Testis (tissue), 3 donors: ENCODE measurements around the gene IL18RAP. TPM values are rescaled to one million over a fixed set of nuclear protein-coding genes. Genes with fewer than 3 reads are reported as not detected.

Experiments used
- DNase-seq: peaks from one replicate; pipeline ENCODE4 v3.0.0-alpha.2; 2019
- H3K27ac ChIP-seq, 2 donors: fragments of 200-600 bp; sonication (generic); one replicate each; pipeline ENCODE4 v1.5.1; 2019
- H3K27me3 ChIP-seq: fragments of 200-600 bp; sonication (generic); one replicate; pipeline ENCODE4 v1.5.1; 2019
- H3K36me3 ChIP-seq: fragments of 200-600 bp; sonication (generic); one replicate; pipeline ENCODE4 v1.5.1; 2017; ENCODE audit warnings: low read depth; ENCODE audit errors: missing control alignments
- H3K4me1 ChIP-seq: fragments of 200-600 bp; sonication (generic); one replicate; pipeline ENCODE4 v1.5.1; 2019
- H3K4me3 ChIP-seq, 2 donors: fragments of 200-600 bp; sonication (generic); one replicate each; pipeline ENCODE4 v1.5.1; 2017 to 2019
- H3K9me3 ChIP-seq: fragments of 200-600 bp; sonication (generic); one replicate; pipeline ENCODE4 v1.5.1; 2017
- CTCF ChIP-seq, 3 experiments: fragments of 450-650 bp in 2 of 3; fragments of 200-600 bp in 1 of 3; sonication (generic) in 1 of 3; IDR thresholded peaks; one replicate each; pipeline ENCODE4 v1.5.1; 2016 to 2019; ENCODE audit warnings: antibody characterized with exemption in 3 of 3, mild to moderate bottlenecking in 2 of 3, moderate library complexity in 1 of 3
- POLR2A ChIP-seq: fragments of 450-650 bp; IDR thresholded peaks from one replicate; pipeline ENCODE4 v1.6.1; 2017; ENCODE audit warnings: antibody characterized with exemption, mild to moderate bottlenecking, moderate library complexity
- WGBS, 2 donors: methylation state at CpG; one replicate each; pipeline ENCODE4 v1.1.5; 2018; 5-methylcytosine and 5-hydroxymethylcytosine counted together
- intact Hi-C: fragments of 100-400 bp; cut with DNase I; formaldehyde crosslinking; loops from one replicate; pipeline ENCODE4 v1.15.1; 2023; ENCODE audit warnings: low total_unique reads
- polyA plus RNA-seq: library from polyadenylated mRNA; stranded (reverse); fragments of 350-450 nt; fragmentation: Illumina TruSeq; extraction: RNeasy Lipid Tissue Mini Kit (QIAGEN cat#74804); gene quantifications from one replicate; pipeline ENCODE4 v1.2.3, GENCODE V29; 2014; ENCODE audit warnings: low read depth, low replicate concordance; ENCODE audit not compliant: insufficient read depth
- total RNA-seq, 2 donors: library from RNA; depleted of rRNA; stranded (reverse); fragments of >200 nt; gene quantifications; one replicate each; pipeline ENCODE4 v1.2.3, GENCODE V29; 2016

IL18RAP gene
- total and polyA plus RNA-seq, 3 donors from 2014 or later, result 0.16 to 2.4 (median 0.47) TPM

DNA sequence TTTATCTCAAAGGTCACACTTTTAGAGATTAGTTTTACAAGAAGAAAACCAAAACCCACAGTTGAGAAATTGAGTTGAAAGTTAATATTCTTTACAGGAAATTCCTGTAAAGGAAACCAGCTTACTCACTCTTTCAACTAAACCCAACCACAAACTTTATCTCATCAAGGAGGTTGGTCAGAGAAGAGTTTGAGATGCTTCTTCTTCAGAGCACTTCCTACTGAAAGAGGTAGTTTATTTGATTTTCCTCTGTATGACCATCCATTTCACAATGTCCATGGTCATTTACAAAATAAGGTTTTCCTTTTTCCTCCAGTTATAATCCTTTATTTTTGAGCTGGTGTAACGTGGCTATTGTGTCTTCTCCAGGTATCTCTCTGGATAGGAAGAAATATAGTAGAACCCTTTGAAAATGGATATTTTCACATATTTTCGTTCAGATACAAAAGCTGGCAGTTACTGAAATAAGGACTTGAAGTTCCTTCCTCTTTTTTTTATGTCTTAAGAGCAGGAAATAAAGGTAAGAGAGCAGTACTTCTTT is 4.5 kb upstream of the IL18RAP start:
- H3K27ac ChIP-seq, result no peak overlapping the region
- no peaks in the 10 kb centered on the region for H3K36me3 ChIP-seq
- WGBS, 2 donors, result 62 to 73% methylated on average over 2 of the region's 2 CpGs
- H3K27me3 ChIP-seq, result no peaks in the 10 kb centered on the region
- TF ChIP-seq POLR2A (no peak), CTCF (IDR thresholded peaks at IDR 0.05) (no peak)
- H3K9me3 ChIP-seq, result no peaks in the 10 kb centered on the region
- H3K4me1 ChIP-seq, result no peaks in the 10 kb centered on the region
- intact Hi-C loops, result no loop called here
- DNase-seq, result no peak
- no peak overlapping the region for H3K4me3 ChIP-seq

DNA sequence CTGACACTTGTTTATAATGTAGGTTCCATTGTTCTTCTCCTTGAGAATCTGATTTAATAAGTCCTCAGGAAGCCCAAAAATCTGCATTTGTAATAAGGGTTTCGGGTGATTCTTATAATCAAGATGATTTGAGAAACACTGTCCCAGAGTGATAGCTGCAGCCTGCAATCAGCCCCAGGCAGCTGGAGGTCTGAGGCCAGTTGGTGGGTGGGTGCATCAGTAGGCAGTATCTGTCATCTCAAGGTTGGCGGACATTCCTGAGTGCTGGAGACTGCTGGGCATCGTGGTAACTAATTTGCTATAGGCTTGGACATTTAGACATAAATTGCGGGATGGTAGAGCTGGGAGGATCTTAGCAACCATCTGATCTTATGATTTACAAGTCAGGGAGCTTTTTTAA is 2.7 kb upstream of the IL18RAP start:
- no peaks in the 10 kb centered on the region for H3K9me3 ChIP-seq
- no peak overlapping the region for H3K4me3 ChIP-seq
- WGBS, 2 donors, result 69 to 76% methylated on average over 4 of the region's 4 CpGs
- TF ChIP-seq POLR2A, result no peak
- TF ChIP-seq CTCF (IDR thresholded peaks at IDR 0.05), result no peak
- DNase-seq, result no peak
- intact Hi-C loops, result no loop called here
- no peaks in the 10 kb centered on the region for H3K27me3 ChIP-seq
- no peak overlapping the region for H3K27ac ChIP-seq
- H3K36me3 ChIP-seq, result no peaks in the 10 kb centered on the region
- H3K4me1 ChIP-seq, result no peaks in the 10 kb centered on the region

DNA sequence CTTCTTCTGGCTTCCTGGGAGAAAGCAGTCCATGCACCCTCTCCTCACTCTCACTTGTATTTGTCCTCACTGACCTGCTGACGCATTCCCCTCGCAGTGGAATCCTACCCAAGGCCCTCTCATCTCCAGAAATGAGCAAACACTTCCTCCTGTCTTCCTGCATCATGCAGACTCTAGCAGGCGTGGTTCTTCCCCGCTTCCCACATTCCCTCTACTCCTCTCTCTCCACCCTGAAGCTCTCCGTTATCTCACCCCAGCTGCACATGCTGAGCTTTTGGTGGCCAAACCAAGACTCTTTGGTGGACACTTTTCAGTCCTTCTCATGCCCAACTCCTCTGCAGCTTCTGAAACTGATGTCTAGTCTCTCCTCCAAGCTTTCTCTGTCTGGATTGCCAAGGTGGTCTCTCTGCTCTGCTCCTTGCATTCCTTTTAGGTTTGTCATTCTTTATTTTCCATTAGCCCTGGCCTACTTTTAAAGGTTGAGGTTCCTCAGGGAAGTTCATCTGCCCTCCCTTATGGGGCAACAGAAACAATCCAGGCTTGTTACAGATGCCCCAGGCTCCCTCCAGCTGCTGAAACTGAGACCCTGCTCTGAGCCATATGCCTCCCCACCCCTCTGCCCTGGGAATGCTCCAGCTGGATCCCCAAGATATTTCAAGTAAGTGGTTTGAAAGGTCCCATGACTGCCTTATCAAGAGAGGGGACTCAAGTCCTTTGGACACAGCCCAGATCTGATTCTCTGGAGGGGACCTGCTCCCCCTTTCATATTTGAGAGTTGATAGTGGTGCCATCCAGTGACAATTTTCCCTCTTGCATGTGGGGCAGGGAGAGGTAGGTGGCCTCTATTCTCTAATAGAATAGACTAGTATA is 835 bp upstream of the IL18RAP start:
- 76 to 83% methylated on average over 5 of the region's 5 CpGs for WGBS, 2 donors
- DNase-seq, result no peak
- Histone ChIP-seq H3K4me1 (no peaks in the 10 kb centered on the region), H3K4me3 (no peak overlapping the region), H3K36me3 (no peaks in the 10 kb centered on the region), H3K27ac (no peak overlapping the region), H3K27me3 (no peaks in the 10 kb centered on the region), H3K9me3 (no peaks in the 10 kb centered on the region)
- intact Hi-C loops, result no loop called here
- TF ChIP-seq POLR2A, result no peak
- TF ChIP-seq CTCF (IDR thresholded peaks at IDR 0.05), result no peak

DNA sequence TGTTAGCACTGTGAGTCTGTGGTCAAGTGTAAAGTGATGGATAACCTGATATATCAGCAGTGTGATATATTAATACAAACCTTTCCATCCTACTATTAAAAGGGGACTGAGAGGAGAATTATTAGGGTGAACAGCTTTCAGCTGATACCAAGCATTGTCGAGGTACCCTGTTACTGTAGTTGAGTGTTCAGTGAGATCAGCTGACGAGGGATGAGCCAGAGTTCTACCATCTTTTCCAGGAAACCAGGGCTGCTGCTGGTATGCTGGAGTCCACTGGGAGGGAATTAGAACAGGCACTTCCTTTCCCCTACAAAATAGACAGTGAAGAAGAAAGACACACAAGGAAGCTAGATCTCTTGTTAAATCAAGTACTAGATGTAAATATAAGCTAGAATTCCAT is 408 bp downstream of the IL18RAP start:
- Histone ChIP-seq H3K27ac (no peak overlapping the region), H3K9me3 (no peaks in the 10 kb centered on the region), H3K4me1 (no peaks in the 10 kb centered on the region), H3K27me3 (no peaks in the 10 kb centered on the region), H3K4me3 (no peak overlapping the region), H3K36me3 (no peaks in the 10 kb centered on the region)
- WGBS, 2 donors, result 75 to 78% methylated on average over 2 of the region's 2 CpGs
- no peak for DNase-seq
- TF ChIP-seq POLR2A (no peak), CTCF (IDR thresholded peaks at IDR 0.05) (no peak)
- intact Hi-C loops, result no loop called here
